ENCODE results near the gene FOXN4.
"Not testable (repeated sequence)": the region's sequence is repeated elsewhere in the genome, so short reads cannot be mapped to it uniquely, and the experiment has no call there.

The FOXN4 gene, protein sequence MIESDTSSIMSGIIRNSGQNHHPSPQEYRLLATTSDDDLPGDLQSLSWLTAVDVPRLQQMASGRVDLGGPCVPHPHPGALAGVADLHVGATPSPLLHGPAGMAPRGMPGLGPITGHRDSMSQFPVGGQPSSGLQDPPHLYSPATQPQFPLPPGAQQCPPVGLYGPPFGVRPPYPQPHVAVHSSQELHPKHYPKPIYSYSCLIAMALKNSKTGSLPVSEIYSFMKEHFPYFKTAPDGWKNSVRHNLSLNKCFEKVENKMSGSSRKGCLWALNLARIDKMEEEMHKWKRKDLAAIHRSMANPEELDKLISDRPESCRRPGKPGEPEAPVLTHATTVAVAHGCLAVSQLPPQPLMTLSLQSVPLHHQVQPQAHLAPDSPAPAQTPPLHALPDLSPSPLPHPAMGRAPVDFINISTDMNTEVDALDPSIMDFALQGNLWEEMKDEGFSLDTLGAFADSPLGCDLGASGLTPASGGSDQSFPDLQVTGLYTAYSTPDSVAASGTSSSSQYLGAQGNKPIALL

DNA sequence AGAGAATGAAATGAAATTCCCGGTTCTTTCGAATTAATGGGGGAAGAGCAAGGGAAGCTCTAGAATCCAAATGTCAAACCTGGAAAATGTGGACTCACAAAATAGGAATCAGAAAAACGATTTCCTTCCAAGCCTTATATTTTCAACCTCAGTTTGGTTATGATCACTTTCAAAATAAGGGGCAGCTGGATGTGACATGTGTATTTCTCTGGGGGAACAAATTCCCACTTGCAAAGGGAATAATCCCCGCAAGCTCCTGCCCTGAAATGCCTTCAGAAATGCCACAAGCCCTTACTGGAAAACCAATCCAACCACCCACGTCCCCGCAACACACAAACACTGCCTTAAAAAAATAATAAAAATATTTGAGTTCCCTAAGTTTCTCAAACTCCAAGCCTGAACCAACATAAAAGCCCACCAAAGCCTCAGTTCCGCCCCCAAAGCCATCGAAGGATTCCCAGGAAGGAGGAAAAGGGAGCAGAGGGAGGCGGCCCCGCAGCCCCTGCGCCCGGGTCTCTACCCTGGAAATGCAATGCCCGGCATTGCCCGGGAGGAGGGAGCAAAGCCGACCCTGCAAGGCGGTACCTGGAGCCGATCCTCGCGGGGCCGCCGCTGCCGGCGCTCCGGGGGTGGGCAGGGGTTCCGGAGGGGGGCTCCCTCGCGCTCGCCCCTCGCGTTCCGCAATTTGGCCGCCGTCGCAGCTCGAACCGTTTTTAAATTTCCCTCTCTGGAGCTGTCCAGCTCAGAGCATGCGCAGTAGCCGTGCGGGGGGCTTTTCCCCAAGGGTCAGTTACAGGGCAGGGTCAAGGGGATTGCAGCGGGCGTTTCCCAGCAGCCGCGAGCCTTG, at the start of gene FOXN4:
TSS of gene FOXN4 (minus strand) at position 751 of the 847 bp plus-strand sequence. CDS start 963 bp downstream, outside the sequence.
- peak in 1 of 51 donors; percentile 5 for DNase-seq

DNA sequence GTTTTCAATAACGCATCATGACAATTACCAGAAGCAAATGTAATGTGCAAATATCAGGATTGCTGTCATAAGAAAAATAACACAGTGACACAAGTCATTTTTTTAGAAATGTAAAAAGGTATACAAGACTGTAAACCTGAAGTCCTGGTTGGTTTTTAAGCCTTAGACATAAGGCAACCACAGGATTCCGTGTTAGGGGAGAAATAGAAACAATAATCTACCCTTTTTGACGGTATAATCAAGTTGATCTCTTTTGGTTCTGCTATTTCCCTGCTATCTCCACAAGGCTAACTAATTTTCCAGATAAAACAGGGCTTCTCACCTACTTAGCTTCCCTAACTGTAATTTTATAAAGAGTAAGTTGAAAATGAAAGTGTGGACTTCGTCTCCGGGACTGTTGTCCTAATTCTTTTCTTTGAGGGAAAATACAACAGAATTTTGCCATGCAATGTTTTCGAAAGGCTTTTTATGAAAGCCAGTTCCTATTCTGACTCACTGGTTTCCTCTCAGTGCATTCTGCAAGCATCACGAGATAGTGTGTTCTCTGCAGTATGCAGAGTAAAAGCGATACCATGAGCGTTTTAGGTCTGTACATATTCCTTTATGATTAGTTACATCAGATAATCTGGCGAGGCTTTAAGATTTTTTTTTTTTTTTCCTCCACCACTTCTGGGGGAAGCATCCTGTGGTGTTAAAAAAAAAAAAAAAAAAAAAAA, 49.2 kb upstream of the FOXN4 start:
- no peak for DNase-seq

DNA sequence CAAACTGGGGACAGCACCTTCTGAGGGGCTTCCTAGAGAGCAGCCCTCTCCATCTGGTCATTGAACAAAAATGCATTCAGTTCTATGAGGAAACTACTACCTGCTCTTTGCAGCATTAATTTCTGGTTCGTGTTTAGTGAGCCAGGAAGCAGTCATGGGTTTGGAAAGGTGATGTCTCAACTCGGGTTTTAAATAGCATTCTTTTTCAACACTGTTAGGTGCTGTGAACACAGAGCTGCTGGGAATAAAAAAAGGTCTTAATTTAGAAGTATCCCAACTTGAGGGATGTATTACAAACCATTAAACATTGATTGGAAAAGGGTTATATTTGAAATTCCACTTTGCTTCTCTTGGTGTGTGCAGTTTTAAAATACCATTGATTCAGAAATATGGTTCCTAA, 47.9 kb upstream of the FOXN4 start:
- no peak for DNase-seq

DNA sequence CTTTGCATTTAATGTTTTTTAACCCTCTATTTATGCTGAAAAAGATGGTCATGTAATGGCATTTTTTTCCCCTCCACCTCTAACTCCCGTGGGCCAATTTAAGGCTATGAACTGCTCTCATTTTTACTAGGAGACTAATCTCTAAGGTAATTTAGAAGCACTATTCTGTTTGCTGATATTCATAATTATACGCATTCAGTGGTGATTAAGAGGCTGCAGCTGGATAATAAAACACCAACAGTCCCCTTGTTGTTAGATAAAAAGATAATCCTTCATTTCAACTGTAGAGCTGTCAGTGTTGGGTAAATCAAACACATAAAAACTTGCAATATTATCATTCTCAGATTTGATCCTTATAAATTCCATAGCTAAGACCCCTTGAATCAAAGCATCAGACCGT, 47.5 kb upstream of the FOXN4 start:
- DNase-seq, result no peak

DNA sequence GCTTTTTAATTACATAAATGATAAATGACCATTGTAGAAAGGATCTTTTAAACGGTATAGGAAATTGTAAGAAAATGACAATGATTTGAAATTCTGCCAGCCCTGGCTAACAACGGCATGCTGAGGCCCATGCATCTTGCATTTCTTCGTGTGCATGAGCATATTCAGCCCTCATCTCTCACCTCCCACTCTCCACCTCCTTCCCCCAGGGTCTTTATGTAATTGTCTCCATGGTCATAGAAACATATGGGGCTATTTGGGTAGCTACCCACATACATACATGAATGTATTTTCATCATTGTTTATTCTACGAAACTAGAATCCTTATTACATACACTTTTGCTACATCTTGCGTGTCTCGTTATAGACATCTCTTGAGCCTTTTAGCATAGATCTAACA, 43.1 kb upstream of the FOXN4 start:
- DNase-seq, result no peak

DNA sequence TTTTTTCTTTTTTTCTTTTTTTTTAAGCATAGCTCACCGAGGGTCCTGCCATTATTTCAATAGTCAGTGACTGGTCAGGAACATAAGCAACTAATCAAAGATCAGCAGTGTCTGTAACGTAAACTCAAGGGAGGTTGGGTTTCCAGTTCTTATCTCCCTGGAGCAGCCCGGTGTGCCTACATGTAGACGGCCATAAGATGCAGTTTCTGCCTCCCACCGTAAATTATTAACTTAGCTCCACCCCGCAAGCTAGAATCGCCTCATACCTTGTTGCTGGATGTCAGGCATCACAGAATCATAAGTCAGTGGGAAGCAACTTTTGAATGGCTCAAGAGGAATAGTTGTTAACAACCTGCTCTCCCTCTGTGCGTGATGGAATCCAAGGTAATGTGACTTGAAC, 38.5 kb upstream of the FOXN4 start, which contains the start of gene MYO1H:
TSS of gene MYO1H (plus strand) at position 312 of the 400 bp plus-strand sequence. CDS start at position 373, 61 bp downstream.
- DNase-seq, result no peak

DNA sequence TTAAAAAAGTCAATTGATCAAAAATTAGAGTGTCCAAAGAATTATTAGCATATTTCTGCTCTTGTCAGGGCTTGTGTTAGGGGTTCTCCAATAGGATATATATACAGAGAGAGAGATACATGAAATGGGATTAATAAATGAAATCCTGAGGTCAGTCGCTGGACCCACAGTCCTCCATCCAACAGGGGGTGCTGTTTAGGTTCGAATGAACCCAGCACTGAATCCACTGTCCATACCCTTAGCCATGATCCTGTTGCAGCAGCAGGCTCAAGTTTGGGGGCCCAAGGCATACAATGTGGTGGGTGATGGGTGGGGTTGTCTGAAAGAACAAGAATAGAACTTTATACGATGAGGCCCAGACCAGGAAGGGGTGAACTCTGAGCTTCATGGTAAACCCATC, 37.8 kb upstream of the FOXN4 start:
- no peak for DNase-seq

DNA sequence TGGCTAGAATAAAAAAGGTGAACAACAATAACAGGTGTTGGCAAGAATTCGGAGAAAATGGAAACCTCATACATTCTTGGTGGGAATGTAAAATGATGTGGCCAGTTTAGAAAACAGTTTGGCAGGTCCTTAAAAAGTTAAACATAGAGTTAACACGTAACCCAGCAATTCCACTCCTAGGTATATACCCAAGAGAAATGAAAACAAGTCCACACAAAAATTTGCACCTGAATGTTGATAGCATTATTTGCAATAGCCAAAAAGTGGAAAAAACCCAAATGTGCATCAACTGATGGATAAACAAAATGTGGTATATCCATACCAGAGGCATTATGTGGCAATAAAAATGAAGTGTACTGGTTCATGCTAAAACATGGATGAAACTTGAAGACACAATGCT, 36.3 kb upstream of the FOXN4 start:
- no peak for DNase-seq

DNA sequence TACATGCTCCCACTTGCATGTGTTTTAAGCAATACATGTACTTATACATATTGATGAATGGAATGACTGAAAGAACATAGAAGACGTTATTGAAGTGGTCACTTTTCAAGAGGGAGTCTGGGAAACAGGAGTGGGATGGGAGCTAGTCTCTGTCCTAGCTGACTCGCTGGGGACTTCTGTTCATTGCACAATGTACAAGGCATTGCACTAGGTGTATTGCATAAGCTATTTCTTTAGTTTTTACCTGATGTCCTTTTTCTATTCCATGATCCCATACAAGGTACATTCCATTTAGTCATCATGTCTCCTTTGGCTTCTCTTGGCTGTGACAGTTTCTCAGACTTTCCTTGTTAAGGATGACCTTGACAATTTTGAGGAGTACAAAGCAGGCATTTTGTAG, 34.6 kb upstream of the FOXN4 start:
- no peak for DNase-seq

DNA sequence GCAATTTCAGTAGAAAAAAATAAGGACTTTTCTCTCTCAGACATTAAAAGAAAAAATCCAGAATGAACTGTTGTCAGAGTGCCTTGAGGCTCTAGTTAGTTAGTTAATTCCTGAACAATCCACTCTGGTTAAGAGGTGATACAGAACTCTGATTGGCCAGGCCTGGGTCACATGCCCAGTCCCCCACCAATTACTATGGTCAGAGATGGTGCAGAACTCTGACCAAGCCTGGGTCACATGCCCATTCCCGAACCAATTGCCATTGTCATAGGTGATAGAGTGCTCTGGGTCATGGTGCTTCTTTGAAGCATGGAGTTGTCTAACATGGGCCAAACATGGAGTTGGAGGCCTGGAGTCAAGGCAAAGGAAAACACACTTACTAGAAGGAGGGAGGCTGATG, 27.5 kb upstream of the FOXN4 start:
- DNase-seq, result no peak

DNA sequence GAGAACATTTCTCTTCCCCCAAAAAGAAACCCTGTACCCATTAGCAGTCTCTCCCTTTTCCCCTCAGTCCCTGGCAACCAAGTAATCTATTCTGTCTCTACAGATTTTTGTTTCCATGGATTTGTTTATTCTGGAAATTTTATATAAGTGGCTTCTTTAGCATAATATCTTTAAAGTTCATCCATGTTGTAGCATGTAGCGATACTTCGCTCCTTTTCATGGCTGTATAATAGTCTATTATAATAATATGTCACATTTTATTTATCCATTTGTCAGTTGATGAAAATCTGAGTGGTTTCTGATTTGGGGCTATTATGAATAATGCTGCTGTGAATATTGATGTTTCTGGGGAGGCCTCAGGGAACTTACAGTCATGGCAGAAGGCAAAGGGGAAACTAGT, 25.8 kb upstream of the FOXN4 start:
- DNase-seq, result no peak

DNA sequence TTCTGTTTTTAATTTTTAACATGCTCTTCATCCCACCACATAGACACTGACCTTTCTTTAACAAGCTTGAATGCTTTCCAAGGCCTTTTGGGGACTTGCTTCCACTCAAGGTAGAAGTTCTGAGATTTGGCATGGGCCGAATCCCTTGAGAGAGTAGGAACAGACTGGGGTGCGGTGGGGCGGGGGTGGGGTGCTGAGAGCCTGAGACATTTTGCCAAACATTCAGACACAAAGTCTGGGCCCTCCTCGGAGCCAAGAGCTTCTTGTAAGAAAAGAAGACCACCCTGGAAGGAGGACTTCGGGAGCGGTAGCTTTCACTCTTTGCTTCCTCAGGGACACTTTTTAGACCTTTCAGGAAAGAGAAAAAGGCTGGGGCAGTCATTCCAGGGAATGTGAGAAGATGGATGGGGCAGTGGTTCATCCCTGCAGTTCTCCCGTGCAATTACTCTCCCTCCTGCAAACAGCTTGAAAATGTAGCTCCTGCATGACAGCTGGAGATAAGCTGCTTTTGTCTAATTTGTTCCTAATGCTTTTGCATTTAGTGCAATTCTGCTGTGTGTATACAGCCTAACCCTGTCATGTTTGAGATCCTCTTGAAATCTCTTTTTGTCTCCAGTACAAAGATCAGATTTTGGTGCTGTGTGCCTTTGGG, 22.3 kb upstream of the FOXN4 start:
- DNase-seq, result no peak

DNA sequence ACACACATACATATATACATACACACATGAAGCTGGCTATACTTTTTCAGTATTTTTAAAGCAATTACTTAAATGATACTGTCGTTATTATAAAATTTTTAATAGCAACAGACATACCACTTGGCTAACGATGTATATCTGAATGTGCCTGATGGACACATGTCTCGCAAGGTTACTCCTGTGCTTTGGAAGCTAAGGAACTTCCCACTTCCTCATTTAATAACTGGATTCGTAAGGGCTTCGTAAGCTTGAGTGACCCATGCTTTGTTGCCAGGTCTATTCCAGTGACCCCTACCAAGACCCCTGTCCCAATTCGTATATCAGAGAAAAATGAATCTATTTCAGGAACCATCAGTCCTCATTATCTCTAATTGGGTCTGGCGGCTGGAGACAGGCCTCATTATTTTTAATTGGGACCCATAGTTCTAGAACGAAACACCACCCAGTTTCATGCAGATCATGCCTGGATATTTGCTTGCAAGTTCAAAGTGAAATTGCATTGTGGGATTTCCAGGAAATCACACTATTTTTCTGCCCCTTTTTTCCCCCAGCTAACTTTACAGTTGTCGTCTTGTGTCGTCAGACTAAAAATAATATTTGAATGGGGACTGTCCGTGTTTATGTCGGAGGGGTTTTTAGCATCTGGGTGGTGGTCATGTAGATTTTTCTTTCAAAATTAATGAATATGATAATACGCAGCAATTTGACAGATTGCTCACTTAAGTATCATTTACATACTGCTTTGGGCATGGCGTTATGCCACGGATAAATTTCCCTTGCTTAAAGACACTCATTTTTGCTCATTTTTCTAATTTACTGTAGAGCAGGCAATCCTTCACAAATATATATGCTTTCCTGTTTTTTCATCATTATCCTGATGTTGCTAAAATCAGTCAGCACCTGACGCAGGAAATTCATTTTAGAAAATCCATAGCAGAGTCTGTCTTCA, 21.5 kb upstream of the FOXN4 start:
- DNase-seq, result no peak

DNA sequence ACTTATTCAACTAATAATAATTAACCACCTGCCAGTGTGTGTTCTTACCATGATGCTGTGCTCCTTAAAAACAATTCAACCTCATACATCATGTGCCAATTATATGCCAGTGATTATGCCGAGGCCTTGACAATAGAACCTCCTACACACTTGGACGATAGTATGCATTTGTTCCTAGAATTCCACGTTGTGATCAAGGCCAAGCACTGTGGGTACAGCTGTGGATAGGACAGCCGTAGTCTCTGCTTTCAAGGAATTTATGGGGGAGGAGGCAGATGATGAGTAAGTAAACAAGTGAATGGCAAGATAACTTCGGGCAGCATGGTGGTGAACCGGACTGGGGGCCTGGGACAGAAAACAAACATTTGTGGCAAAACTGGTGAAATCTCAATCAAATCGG, 20.6 kb upstream of the FOXN4 start:
- DNase-seq, result peak in 1 of 51 donors; percentile 16

DNA sequence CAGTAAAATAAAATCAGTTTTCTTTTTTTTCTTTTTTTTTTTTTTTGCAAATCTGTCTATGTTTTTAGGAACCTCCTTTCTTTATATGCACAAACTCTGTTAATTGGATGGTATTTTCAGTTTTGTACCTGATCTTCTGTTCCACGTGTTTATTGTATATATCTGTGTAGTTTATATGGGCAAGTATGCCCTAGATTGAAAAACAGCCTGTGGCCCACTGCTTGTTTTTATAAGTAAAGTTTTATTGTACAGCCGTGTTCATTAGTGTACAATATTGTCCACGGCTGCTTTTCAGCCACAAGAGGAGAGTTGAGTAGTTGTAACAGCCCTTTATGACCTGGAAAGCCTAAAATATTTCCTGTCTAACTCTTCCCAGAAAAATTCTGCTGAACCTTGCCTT, 19.9 kb upstream of the FOXN4 start:
- no peak for DNase-seq

DNA sequence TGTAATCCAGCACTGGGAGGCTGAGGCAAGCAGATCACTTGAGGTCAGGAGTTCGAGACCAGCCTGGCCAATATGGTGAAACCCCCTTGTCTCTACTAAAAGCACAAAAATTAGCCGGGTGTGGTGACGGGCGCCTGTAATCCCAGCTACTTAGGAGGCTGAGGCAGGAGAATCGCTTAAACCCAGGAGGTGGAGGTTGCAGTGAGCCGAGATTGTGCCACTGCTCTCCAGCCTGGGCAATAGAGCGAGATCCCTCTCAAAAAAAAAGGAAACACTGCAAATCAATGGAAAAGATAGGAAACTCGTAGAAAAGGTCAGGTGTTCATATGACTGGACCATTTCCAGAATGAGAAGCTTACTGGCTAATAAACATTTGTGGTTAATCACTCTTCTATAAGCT, 12.2 kb upstream of the FOXN4 start:
- DNase-seq, result not testable (repeated sequence)

DNA sequence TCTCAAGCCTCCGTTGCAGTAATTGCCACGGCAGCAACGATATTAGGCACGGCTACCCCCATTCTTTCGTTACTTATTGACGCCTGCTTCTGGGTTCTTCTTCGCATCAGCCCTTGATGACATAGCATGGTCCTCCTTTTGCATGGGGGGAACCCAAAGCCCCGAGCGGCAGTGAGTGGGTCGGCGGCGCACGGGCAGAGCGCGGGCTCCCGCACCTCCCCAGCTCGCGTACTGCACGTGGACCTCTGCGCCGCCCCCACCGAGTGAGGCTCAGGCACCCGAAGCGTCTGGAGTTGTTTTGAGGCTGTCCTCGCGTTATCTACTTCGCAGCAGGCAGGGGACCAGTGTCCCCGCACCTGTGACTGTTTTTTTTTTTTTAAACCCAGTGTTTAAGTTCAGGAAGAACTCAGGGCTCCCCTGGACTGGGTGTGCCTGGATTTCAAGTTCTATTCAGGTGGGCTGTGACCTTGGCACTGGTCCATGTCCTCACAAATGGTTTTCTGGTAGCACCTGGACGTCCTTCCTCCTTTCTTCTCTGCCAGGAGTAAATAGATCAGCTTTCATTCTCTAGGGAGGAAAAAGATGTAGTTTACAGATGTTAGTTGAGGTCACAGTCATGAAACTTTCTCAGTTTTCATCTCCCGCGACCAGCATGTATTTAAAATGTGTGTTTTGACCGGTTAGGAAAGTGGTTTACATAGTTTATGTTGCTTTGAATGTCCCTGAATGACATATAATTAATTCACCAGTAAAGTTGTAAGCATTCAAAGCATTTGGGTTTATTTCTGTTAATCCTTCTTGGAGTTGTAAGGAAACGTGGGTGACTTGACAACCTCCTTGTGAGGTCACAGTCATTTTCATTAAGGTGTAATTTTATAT, 1.4 kb upstream of the FOXN4 start:
- no peak for DNase-seq

DNA sequence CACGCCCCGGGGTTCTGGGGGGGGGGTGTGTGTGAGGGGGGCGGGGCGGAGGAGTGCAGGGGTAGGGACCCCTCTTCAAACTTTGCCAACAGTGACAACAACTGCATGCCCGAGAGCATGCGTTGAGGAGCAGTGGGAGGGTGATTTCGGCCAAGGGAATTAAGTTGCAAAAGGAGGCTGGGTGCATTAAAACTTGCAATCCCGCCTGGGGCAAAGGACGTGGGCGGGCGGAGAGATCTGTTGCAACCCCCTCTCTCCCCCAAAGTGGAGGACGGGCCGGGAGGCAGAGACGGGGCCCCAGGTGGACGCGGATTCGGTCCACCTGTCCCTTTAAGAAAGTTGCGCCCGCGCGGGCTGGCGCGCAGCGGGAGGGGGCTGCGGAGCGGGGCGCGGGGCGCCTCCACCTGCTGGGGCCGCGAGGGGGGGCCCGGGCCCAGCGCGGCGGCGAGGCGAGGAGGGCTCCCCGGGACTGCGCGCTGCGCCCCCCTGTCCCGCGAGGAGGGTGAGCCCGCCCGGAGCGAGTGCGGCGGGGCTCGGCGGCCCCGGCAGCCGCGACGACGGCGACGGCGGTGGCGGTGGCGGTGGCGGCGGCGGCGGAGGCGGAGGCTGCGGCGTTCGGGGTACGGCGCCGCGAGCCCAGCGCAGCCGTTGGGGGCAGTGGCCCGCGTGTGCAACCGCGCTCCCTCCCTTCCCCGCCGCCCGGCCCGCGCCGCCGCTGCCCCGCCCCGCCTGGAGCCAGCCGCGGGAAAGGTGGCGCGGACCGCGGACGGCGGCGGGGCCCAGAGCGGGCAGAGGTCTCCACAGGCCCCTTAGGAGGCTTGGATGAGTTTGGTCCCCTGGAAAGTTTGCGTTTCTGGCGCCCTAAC, 530 bp upstream of the FOXN4 start:
- peak in 1 of 51 donors; percentile 8 for DNase-seq

Measured in hypothalamus (tissue), 51 donors.